H1 (cell line): ENCODE results near the gene PACS1. TPM values are rescaled to one million over a fixed set of nuclear protein-coding genes. Genes with fewer than 3 reads are reported as not detected.

Experiments used
- ATF3 ChIP-seq: IDR thresholded peaks from 2 replicates; pipeline ENCODE4 v1.6.1; 2011; ENCODE audit warnings: low read depth, mild to moderate bottlenecking, low read length; ENCODE audit not compliant: insufficient read depth
- CBX5 ChIP-seq: fragments of 300-800, 300-1000 bp; sonication (generic); IDR thresholded peaks from 2 replicates; pipeline ENCODE4 v1.7.1; 2016; ENCODE audit warnings: antibody characterized with exemption, low read length, low read depth
- CHD2 ChIP-seq: IDR thresholded peaks from 2 replicates; pipeline ENCODE4 v1.6.1; 2012; ENCODE audit warnings: low read length, improper control_type of control experiment
- CHD7 ChIP-seq: fragments of 300-600 bp; sonication (generic); IDR thresholded peaks from 2 replicates; pipeline ENCODE4 v1.7.1; 2012; ENCODE audit warnings: low read length, moderate library complexity, mild to moderate bottlenecking, inconsistent platforms; ENCODE audit not compliant: insufficient replicate concordance
- JUN ChIP-seq: IDR thresholded peaks from 2 replicates; pipeline ENCODE4 v1.6.1; 2011; ENCODE audit warnings: low read depth, mild to moderate bottlenecking, improper control_type of control experiment, low read length
- PHF8 ChIP-seq: fragments of 200-600 bp; sonication (generic); conservative IDR thresholded peaks from 2 replicates; pipeline ENCODE4 v1.7.1; 2012; ENCODE audit warnings: low read depth, mild to moderate bottlenecking, inconsistent platforms, low read length, moderate library complexity
- RNF2 ChIP-seq: fragments of 200-900, 300-1000 bp; sonication (generic); IDR thresholded peaks from 2 replicates; pipeline ENCODE4 v1.7.1; 2016; ENCODE audit warnings: borderline replicate concordance, low read depth, mild to moderate bottlenecking, antibody characterized with exemption, low read length; ENCODE audit not compliant: poor library complexity, severe bottlenecking; ENCODE audit errors: missing control alignments
- polyA plus RNA-seq, 7 experiments: library from polyadenylated mRNA; depleted of rRNA in 3 of 7; stranded (reverse) in 5 of 7; unstranded in 2 of 7; fragments of >200 nt in 5 of 7; fragments of 200-250 nt in 2 of 7; gene quantifications; 1 replicate in 5 of 7; 2 replicates in 1 of 7; 4 replicates in 1 of 7; pipeline versions ENCODE4 v1.2.1 to v1.2.3, GENCODE V29; 2011 to 2013; ENCODE audit warnings: missing spikeins in 2 of 7, mixed read lengths in 2 of 7
- total RNA-seq: library from RNA; stranded (reverse); fragmentation: NEBNext Ultra II Directional; extraction: Animal tissue kit (Norgen Biotek cat#: 25700); gene quantifications from 2 replicates; pipeline ENCODE4 v1.2.1, GENCODE V29; 2021
- TF ChIP-seq, protein P1 (sequence below): IDR thresholded peaks from 2 replicates; pipeline ENCODE4 v1.6.1; 2012; ENCODE audit warnings: low read length, inconsistent platforms

The PACS1 gene
- total and polyA plus RNA-seq, 2 of the 8 experiments (the other 6 are each of a cell fraction or from before 2014, with no cell fraction given), result 11.5 to 36.0 TPM

DNA sequence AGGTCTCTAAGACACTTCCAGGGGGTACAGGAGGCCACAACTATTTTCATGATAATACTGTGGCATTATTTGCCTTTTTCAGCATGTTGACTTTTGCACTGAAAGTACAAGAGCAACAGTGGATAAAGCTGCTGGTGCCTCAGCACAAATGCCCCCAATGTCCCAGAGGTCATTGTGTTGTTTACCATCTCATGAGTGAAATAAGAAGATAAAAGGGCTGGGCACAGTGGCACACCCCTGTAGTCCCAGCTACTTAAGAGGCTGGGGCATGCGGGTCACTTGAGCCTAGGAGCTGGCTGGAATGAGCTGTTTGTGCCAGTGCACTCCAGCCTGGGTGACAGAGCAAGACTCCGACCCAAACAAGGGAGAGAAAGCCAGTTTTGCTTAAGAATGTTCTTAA, 125.8 kb downstream of the PACS1 start (continued):
- TF ChIP-seq CHD7 (no peak), RNF2 (no peak), PHF8 (no peak), JUN (no peak), CHD2 (no peak), CBX5 (no peak), ATF3 (no peak)
- TF ChIP-seq, protein P1, sequence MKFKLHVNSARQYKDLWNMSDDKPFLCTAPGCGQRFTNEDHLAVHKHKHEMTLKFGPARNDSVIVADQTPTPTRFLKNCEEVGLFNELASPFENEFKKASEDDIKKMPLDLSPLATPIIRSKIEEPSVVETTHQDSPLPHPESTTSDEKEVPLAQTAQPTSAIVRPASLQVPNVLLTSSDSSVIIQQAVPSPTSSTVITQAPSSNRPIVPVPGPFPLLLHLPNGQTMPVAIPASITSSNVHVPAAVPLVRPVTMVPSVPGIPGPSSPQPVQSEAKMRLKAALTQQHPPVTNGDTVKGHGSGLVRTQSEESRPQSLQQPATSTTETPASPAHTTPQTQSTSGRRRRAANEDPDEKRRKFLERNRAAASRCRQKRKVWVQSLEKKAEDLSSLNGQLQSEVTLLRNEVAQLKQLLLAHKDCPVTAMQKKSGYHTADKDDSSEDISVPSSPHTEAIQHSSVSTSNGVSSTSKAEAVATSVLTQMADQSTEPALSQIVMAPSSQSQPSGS, result no peak
